ENCODE data around the gene HES1.

HES1 gene

GRCh38 chr3:194169595-194169994 lies 33.6 kb downstream of the HES1 start:
- no peak for DNase-seq (ENCODE audit: extremely low spot score)
- no peak for TF ChIP-seq ELF4 (IDR thresholded peaks at IDR 0.05)
- no peak for TF ChIP-seq FOXM1 (IDR thresholded peaks at IDR 0.05; ENCODE audit: borderline replicate concordance)
- TF ChIP-seq LEF1 (IDR thresholded peaks at IDR 0.05; ENCODE audit: borderline replicate concordance): no peak
- TF ChIP-seq L3MBTL2 (conservative IDR thresholded peaks at IDR 0.05): no peak
- no peak for TF ChIP-seq PKNOX1 (IDR thresholded peaks at IDR 0.05)
- TF ChIP-seq ARNT (IDR thresholded peaks at IDR 0.05): no peak
- TF ChIP-seq FOXK2 (IDR thresholded peaks at IDR 0.05): no peak
- TF ChIP-seq FOXA1 (IDR thresholded peaks at IDR 0.05): no peak
- TF ChIP-seq ZNF384 (IDR thresholded peaks at IDR 0.05): no peak
- TF ChIP-seq HDGF (IDR thresholded peaks at IDR 0.05; ENCODE audit: borderline replicate concordance): no peak
- no peak for TF ChIP-seq SP1 (IDR thresholded peaks at IDR 0.05)
- TF ChIP-seq SUZ12 (IDR thresholded peaks at IDR 0.05): no peak
- TF ChIP-seq BHLHE40 (IDR thresholded peaks at IDR 0.05; ENCODE audit: borderline replicate concordance): no peak
- no peak for TF ChIP-seq CTBP1 (IDR thresholded peaks at IDR 0.05; ENCODE audit: borderline replicate concordance)
- no peak for TF ChIP-seq NFRKB (IDR thresholded peaks at IDR 0.05)
- no peak for TF ChIP-seq TARDBP (IDR thresholded peaks at IDR 0.05)
- ChIA-PET POLR2A (no interaction called here), CTCF (no interaction called here)

GRCh38 chr3:194170793-194171192 lies 34.8 kb downstream of the HES1 start:
- DNase-seq (ENCODE audit: extremely low spot score): no peak
- ChIA-PET POLR2A (no interaction called here), CTCF (no interaction called here)
- no peak for TF ChIP-seq SP1 (IDR thresholded peaks at IDR 0.05)
- no peak for TF ChIP-seq BHLHE40 (IDR thresholded peaks at IDR 0.05; ENCODE audit: borderline replicate concordance)
- no peak for TF ChIP-seq LEF1 (IDR thresholded peaks at IDR 0.05; ENCODE audit: borderline replicate concordance)
- no peak for TF ChIP-seq HDGF (IDR thresholded peaks at IDR 0.05; ENCODE audit: borderline replicate concordance)
- no peak for TF ChIP-seq NFRKB (IDR thresholded peaks at IDR 0.05)

GRCh38 chr3:194174406-194174805 lies 38.5 kb downstream of the HES1 start:
- TF ChIP-seq CTBP1 (IDR thresholded peaks at IDR 0.05; ENCODE audit: borderline replicate concordance) (no peak), BHLHE40 (IDR thresholded peaks at IDR 0.05; ENCODE audit: borderline replicate concordance) (no peak), LEF1 (IDR thresholded peaks at IDR 0.05; ENCODE audit: borderline replicate concordance) (no peak), ZNF384 (IDR thresholded peaks at IDR 0.05) (no peak), TARDBP (IDR thresholded peaks at IDR 0.05) (no peak), ELF4 (IDR thresholded peaks at IDR 0.05) (no peak)
- no peak for DNase-seq (ENCODE audit: extremely low spot score)
- POLR2A ChIA-PET: no interaction called here
- CTCF ChIA-PET: no interaction called here

DNA sequence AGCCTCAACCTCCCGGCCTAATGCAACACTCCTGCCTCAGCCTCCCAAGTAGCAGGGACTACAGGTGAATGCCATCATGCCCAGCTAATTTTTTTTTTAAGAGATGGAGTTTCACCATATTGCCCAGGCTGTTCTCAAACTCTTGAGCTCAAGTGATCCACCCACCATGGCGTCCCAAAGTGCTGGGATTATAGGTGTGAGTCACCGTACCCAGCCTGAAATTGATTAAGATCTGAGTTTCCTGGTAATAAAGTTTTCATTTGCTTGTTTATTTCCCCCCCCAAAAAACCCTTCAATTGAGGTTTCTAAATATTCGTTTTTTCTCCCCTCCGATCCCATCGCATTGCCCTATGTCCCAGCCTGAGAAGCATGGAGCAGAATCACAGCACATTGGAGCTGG lies 39.0 kb downstream of the HES1 start:
- TF ChIP-seq HDGF (IDR thresholded peaks at IDR 0.05; ENCODE audit: borderline replicate concordance) (no peak), FOXA1 (IDR thresholded peaks at IDR 0.05) (no peak), BHLHE40 (IDR thresholded peaks at IDR 0.05; ENCODE audit: borderline replicate concordance) (no peak), ARNT (IDR thresholded peaks at IDR 0.05) (no peak), LEF1 (IDR thresholded peaks at IDR 0.05; ENCODE audit: borderline replicate concordance) (no peak), ZNF384 (IDR thresholded peaks at IDR 0.05) (no peak), L3MBTL2 (conservative IDR thresholded peaks at IDR 0.05) (no peak), PKNOX1 (IDR thresholded peaks at IDR 0.05) (no peak), FOXM1 (IDR thresholded peaks at IDR 0.05; ENCODE audit: borderline replicate concordance) (no peak), NFRKB (IDR thresholded peaks at IDR 0.05) (no peak), CTBP1 (IDR thresholded peaks at IDR 0.05; ENCODE audit: borderline replicate concordance) (no peak), FOXK2 (IDR thresholded peaks at IDR 0.05) (no peak), TARDBP (IDR thresholded peaks at IDR 0.05) (no peak), SUZ12 (IDR thresholded peaks at IDR 0.05) (no peak), ELF4 (IDR thresholded peaks at IDR 0.05) (no peak), SP1 (IDR thresholded peaks at IDR 0.05) (no peak)
- no peak for DNase-seq (ENCODE audit: extremely low spot score)
- ChIA-PET CTCF (no interaction called here), POLR2A (no interaction called here)

DNA sequence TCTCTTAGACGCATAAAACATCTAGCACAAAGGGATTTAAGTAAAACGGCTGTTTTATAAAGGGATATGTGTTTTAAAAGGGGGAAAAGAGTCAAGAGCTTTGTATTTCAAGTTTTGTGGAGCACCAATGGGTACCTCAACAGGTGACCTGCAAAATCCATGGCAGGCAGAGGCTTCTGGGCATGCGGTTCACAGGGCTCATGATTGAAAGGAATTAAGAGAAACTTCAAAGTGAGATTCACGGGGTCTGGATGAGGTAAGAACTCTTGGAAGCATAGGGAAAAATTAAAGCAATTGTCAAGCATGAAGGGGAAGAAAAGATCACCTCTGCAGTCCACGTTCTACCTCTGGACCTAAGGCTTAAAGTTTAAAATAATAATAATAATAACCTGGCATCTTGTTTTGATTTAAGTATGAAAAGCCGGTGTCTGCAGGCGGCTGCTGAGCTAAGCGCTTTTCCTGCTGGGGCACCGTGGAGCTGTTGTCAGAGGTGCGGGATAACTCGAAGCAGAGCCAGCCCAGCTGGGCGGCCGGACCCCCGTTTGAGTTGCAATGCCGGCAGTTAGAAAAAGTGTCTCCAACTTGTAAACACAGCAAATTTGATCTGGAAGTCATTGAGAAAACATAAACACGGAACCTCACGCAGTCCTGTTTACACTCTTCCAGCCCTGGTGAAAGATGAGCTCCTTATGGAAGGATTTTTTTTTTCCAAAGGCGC lies 40.5 kb downstream of the HES1 start:
- CTCF ChIA-PET: interaction anchor here (0.8 kb wide), 1 partner anchor 15 kb away, joined by 3 read pairs; no protein-coding TSS in a partner anchor
- POLR2A ChIA-PET: interaction anchor here (1.0 to 1.4 kb wide), 2 partner anchors 10 to 37 kb away, joined by 3 read pairs; no protein-coding TSS in a partner anchor
- TF ChIP-seq ELF4 (IDR thresholded peaks at IDR 0.05) (no peak), CTBP1 (IDR thresholded peaks at IDR 0.05; ENCODE audit: borderline replicate concordance) (no peak), FOXM1 (IDR thresholded peaks at IDR 0.05; ENCODE audit: borderline replicate concordance) (no peak), TARDBP (IDR thresholded peaks at IDR 0.05) (no peak), NFRKB (IDR thresholded peaks at IDR 0.05) (no peak), HDGF (IDR thresholded peaks at IDR 0.05; ENCODE audit: borderline replicate concordance) (no peak), PKNOX1 (IDR thresholded peaks at IDR 0.05) (no peak), SP1 (IDR thresholded peaks at IDR 0.05) (no peak), ARNT (IDR thresholded peaks at IDR 0.05) (no peak), BHLHE40 (IDR thresholded peaks at IDR 0.05; ENCODE audit: borderline replicate concordance) (no peak), FOXA1 (IDR thresholded peaks at IDR 0.05) (no peak), ZNF384 (IDR thresholded peaks at IDR 0.05) (no peak), SUZ12 (IDR thresholded peaks at IDR 0.05) (no peak), L3MBTL2 (conservative IDR thresholded peaks at IDR 0.05) (no peak), LEF1 (IDR thresholded peaks at IDR 0.05; ENCODE audit: borderline replicate concordance) (no peak), FOXK2 (IDR thresholded peaks at IDR 0.05) (no peak)
- no peak for DNase-seq (ENCODE audit: extremely low spot score)

- POLR2A ChIA-PET: interaction anchor here (1.4 kb wide), 1 partner anchor 11 kb away, joined by 3 read pairs; no protein-coding TSS in a partner anchor
- DNase-seq (ENCODE audit: extremely low spot score): no peak
- CTCF ChIA-PET: no interaction called here
Measured at GRCh38 chr3:194177141-194177540, 41.2 kb downstream of the HES1 start.

More at GRCh38 chr3:194177141-194177540, 41.2 kb downstream of the HES1 start:
- no peak for TF ChIP-seq BHLHE40 (IDR thresholded peaks at IDR 0.05; ENCODE audit: borderline replicate concordance)
- no peak for TF ChIP-seq FOXA1 (IDR thresholded peaks at IDR 0.05)
- TF ChIP-seq PKNOX1 (IDR thresholded peaks at IDR 0.05): no peak
- no peak for TF ChIP-seq ZNF384 (IDR thresholded peaks at IDR 0.05)
- TF ChIP-seq ELF4 (IDR thresholded peaks at IDR 0.05): no peak
- TF ChIP-seq FOXM1 (IDR thresholded peaks at IDR 0.05; ENCODE audit: borderline replicate concordance): no peak
- TF ChIP-seq SUZ12 (IDR thresholded peaks at IDR 0.05): no peak
- no peak for TF ChIP-seq NFRKB (IDR thresholded peaks at IDR 0.05)
- no peak for TF ChIP-seq HDGF (IDR thresholded peaks at IDR 0.05; ENCODE audit: borderline replicate concordance)

All from HEK293T (cell line).